DND-41 (cell line): ENCODE data around the gene TRPM3.

ENCODE experiments used
- ATAC-seq: fragments of 200-7000 bp; cut with Tn5 transposase; 3 replicates; pipeline ENCODE4 v1.9.1; 2021; ENCODE audit warnings: low read depth; ENCODE audit not compliant: insufficient read depth
- DNase-seq: peaks from one replicate; pipeline ENCODE4 v3.0.0-alpha.2; 2020
- H2AFZ ChIP-seq: 2 replicates; pipeline ENCODE4 v1.6.0; 2012; ENCODE audit warnings: low read depth, low read length
- H3K27ac ChIP-seq: 2 replicates; pipeline ENCODE4 v1.5.1; 2012; ENCODE audit warnings: low read length, inconsistent platforms
- H3K27me3 ChIP-seq: fragments of 200-600 bp; sonication (generic); 2 replicates; pipeline ENCODE4 v1.6.0; 2012; ENCODE audit warnings: low read length, mild to moderate bottlenecking, inconsistent platforms; ENCODE audit not compliant: insufficient read depth, poor library complexity
- H3K36me3 ChIP-seq: 2 replicates; pipeline ENCODE4 v1.5.1; 2012; ENCODE audit warnings: low read length, inconsistent platforms; ENCODE audit not compliant: insufficient read depth
- H3K4me1 ChIP-seq: 2 replicates; pipeline ENCODE4 v1.5.1; 2012; ENCODE audit warnings: mild to moderate bottlenecking, low read length; ENCODE audit not compliant: insufficient read depth
- H3K4me2 ChIP-seq: 2 replicates; pipeline ENCODE4 v1.6.0; 2012; ENCODE audit warnings: mild to moderate bottlenecking, moderate library complexity, low read length, inconsistent platforms; ENCODE audit not compliant: insufficient read depth
- H3K4me3 ChIP-seq, 2 experiments: fragments of 200-600 bp in 1 of 2; shearing (Covaris generic) in 1 of 2; 2 replicates each; pipeline ENCODE4 v1.5.1; 2012 to 2016; ENCODE audit warnings: inconsistent platforms in 2 of 2, low read length in 2 of 2, mild to moderate bottlenecking in 2 of 2, low read depth in 1 of 2, moderate library complexity in 1 of 2
- H3K79me2 ChIP-seq: 2 replicates; pipeline ENCODE4 v1.6.0; 2012; ENCODE audit warnings: low read length, inconsistent platforms; ENCODE audit not compliant: insufficient read depth
- H3K9ac ChIP-seq: 2 replicates; pipeline ENCODE4 v1.6.0; 2012; ENCODE audit warnings: low read depth, mild to moderate bottlenecking, inconsistent platforms, low read length, moderate library complexity
- H3K9me3 ChIP-seq: 2 replicates; pipeline ENCODE4 v1.5.1; 2012; ENCODE audit warnings: low read length, moderate library complexity, mild to moderate bottlenecking, inconsistent platforms; ENCODE audit not compliant: insufficient read depth, severe bottlenecking
- H4K20me1 ChIP-seq: 2 replicates; pipeline ENCODE4 v1.6.0; 2012; ENCODE audit warnings: low read length; ENCODE audit not compliant: insufficient read depth
- CTCF ChIP-seq: IDR thresholded peaks from 2 replicates; pipeline ENCODE4 v1.5.1; 2012; ENCODE audit warnings: borderline replicate concordance, low read length, moderate library complexity, mild to moderate bottlenecking; ENCODE audit not compliant: poor library complexity, severe bottlenecking; ENCODE audit errors: extremely low read depth
- EZH2 ChIP-seq: IDR thresholded peaks from 3 replicates; pipeline ENCODE4 v1.6.1; 2012; ENCODE audit warnings: borderline replicate concordance, low read depth, mild to moderate bottlenecking, moderate library complexity, low read length, inconsistent platforms; ENCODE audit not compliant: severe bottlenecking

TRPM3 gene

GRCh38 chr9:70673844-70674243 is 447.6 kb downstream of the TRPM3 start:
- Histone ChIP-seq H3K9me3 (no peaks in the 10 kb centered on the region), H3K9ac (no peak overlapping the region), H2AFZ (no peak overlapping the region), H3K27me3 (no peaks in the 10 kb centered on the region), H3K4me2 (no peak overlapping the region), H4K20me1 (no peaks in the 10 kb centered on the region), H3K4me3 (no peak overlapping the region), H3K79me2 (no peaks in the 10 kb centered on the region), H3K36me3 (no peaks in the 10 kb centered on the region), H3K27ac (no peak overlapping the region), H3K4me1 (no peaks in the 10 kb centered on the region)
- TF ChIP-seq EZH2 (no peak), CTCF (no peak)
- ATAC-seq (no peak), DNase-seq (no peak)

GRCh38 chr9:70672161-70672649 is 449.2 kb downstream of the TRPM3 start:
- Histone ChIP-seq H3K4me2 (no peak overlapping the region), H3K79me2 (no peaks in the 10 kb centered on the region), H3K36me3 (no peaks in the 10 kb centered on the region), H2AFZ (no peak overlapping the region), H3K27ac (no peak overlapping the region), H3K9ac (no peak overlapping the region), H3K4me1 (no peaks in the 10 kb centered on the region), H3K9me3 (no peaks in the 10 kb centered on the region), H4K20me1 (no peaks in the 10 kb centered on the region), H3K4me3 (no peak overlapping the region), H3K27me3 (no peaks in the 10 kb centered on the region)
- TF ChIP-seq CTCF = no peak
- no peak for TF ChIP-seq EZH2
- DNase-seq (no peak), ATAC-seq (no peak)

GRCh38 chr9:70668751-70669150 is 452.7 kb downstream of the TRPM3 start:
- H2AFZ ChIP-seq = no peak overlapping the region
- H3K79me2 ChIP-seq = no peaks in the 10 kb centered on the region
- H3K36me3 ChIP-seq = no peaks in the 10 kb centered on the region
- no peak overlapping the region for H3K4me3 ChIP-seq
- H3K27me3 ChIP-seq = no peaks in the 10 kb centered on the region
- TF ChIP-seq CTCF (no peak), EZH2 (no peak)
- no peak for ATAC-seq
- no peak for DNase-seq
- no peak overlapping the region for H3K9ac ChIP-seq
- no peaks in the 10 kb centered on the region for H3K9me3 ChIP-seq
- no peaks in the 10 kb centered on the region for H3K4me1 ChIP-seq
- no peak overlapping the region for H3K27ac ChIP-seq
- H3K4me2 ChIP-seq = no peak overlapping the region
- no peaks in the 10 kb centered on the region for H4K20me1 ChIP-seq

GRCh38 chr9:70658765-70659164 is 462.7 kb downstream of the TRPM3 start:
- no peaks in the 10 kb centered on the region for H3K36me3 ChIP-seq
- H3K4me2 ChIP-seq = no peak overlapping the region
- DNase-seq (no peak), ATAC-seq (no peak)
- H3K27me3 ChIP-seq = no peaks in the 10 kb centered on the region
- no peaks in the 10 kb centered on the region for H3K4me1 ChIP-seq
- TF ChIP-seq CTCF (no peak), EZH2 (no peak)
- no peaks in the 10 kb centered on the region for H4K20me1 ChIP-seq
- peaks cover 9% of the 10 kb centered on the region for H3K9me3 ChIP-seq
- no peak overlapping the region for H2AFZ ChIP-seq
- H3K9ac ChIP-seq = no peak overlapping the region
- H3K79me2 ChIP-seq = no peaks in the 10 kb centered on the region
- H3K27ac ChIP-seq = no peak overlapping the region
- H3K4me3 ChIP-seq = no peak overlapping the region
